ENCODE measurements around the gene ATG14.

Gene ATG14

DNA sequence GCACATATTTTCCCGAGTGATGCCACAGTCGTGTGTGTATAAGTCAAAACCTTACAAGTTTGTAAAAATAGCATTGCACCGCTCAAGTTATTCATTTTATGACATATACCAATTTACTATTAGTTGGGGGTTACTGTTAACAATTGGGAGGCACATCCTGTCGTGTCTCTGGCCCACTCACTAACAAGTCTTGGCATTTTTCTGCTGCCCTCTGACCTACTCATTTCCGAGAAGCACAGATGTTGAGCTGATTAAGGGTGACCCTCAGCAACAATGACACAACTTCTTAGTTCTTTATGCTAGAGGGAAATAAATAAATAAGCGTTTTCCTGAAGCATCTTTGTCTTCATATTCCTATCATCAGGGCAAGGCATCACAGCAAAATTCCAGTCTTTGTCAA lies 6.8 kb upstream of the ATG14 start:
- WGBS, 2 experiments, result 88 to 94% methylated on average over 5 to 6 of the region's 6 CpGs
- H3K4me3 ChIP-seq (ENCODE audit: insufficient read depth, low read depth, low read length), result no peak overlapping the region
- H3K27ac ChIP-seq (ENCODE audit: insufficient read depth, low read depth, low read length, poor library complexity, severe bottlenecking), result no peak overlapping the region

DNA sequence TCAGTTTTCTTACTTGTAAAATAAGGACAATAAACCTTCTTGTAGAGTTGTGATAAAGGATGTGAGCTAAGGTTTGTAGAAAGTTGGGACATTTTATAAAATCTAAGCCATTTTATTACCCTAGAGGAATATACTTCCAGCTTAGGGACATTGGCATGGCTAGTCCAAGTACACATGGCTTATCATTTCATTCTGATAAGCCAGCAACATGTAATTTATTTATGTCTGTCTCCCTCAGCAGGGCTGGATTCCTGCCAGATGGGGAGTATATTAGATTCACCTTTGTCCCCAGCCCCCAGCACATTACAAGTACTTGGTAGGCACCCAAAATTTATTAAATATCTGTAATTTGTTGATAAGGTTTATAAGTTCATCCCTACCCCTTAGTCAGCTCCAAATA lies 6.3 kb upstream of the ATG14 start:
- Histone ChIP-seq H3K9me3 (ENCODE audit: control insufficient read depth, low read length) (no peaks in the 10 kb centered on the region), H3K27ac (ENCODE audit: insufficient read depth, low read depth, low read length, poor library complexity, severe bottlenecking) (no peak overlapping the region), H3K4me1 (ENCODE audit: control insufficient read depth, insufficient read depth, low read length) (no peaks in the 10 kb centered on the region), H3K27me3 (ENCODE audit: control insufficient read depth, insufficient read depth, low read length, poor library complexity, severe bottlenecking) (peaks cover 7% of the 10 kb centered on the region), H3K4me3 (ENCODE audit: insufficient read depth, low read depth, low read length) (no peak overlapping the region), H3K36me3 (ENCODE audit: control insufficient read depth, insufficient read depth, low read length) (no peaks in the 10 kb centered on the region)

More for the DNA sequence above, 6.8 kb upstream of the ATG14 start:
- Histone ChIP-seq H3K9me3 (ENCODE audit: control insufficient read depth, low read length) (no peaks in the 10 kb centered on the region), H3K36me3 (ENCODE audit: control insufficient read depth, insufficient read depth, low read length) (no peaks in the 10 kb centered on the region), H3K4me1 (ENCODE audit: control insufficient read depth, insufficient read depth, low read length) (no peaks in the 10 kb centered on the region), H3K27me3 (ENCODE audit: control insufficient read depth, insufficient read depth, low read length, poor library complexity, severe bottlenecking) (peaks cover 7% of the 10 kb centered on the region)

- Histone ChIP-seq H3K27me3 (ENCODE audit: control insufficient read depth, insufficient read depth, low read length, poor library complexity, severe bottlenecking) (peaks cover 7% of the 10 kb centered on the region), H3K27ac (ENCODE audit: insufficient read depth, low read depth, low read length, poor library complexity, severe bottlenecking) (no peak overlapping the region), H3K4me1 (ENCODE audit: control insufficient read depth, insufficient read depth, low read length) (no peaks in the 10 kb centered on the region), H3K4me3 (ENCODE audit: insufficient read depth, low read depth, low read length) (no peak overlapping the region), H3K36me3 (ENCODE audit: control insufficient read depth, insufficient read depth, low read length) (no peaks in the 10 kb centered on the region), H3K9me3 (ENCODE audit: control insufficient read depth, low read length) (no peaks in the 10 kb centered on the region)
- WGBS, 2 experiments, result 38 to 42% methylated on average over 2 to 3 of the region's 5 CpGs
Observed at GRCh38 chr14:55416866-55417265, 5.2 kb upstream of the ATG14 start.

DNA sequence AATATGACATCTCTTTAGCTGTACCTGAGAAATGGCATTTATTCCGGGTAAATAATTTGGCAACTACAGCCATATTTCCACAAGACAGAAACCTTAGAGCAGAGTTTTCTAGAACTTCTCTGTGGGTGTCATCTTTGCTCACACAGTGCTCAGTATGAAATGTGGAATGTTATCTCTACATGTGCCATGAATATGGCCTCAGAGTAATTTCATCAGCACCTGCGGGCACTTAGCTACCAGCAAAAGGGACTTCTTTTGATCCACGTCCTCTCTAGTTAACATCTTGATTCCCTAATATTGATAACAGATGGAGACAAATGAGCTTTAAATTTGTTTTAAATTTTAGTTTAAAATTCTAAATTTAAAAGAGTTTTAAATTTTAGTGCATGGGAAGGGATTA lies 2.9 kb upstream of the ATG14 start:
- Histone ChIP-seq H3K27ac (ENCODE audit: insufficient read depth, low read depth, low read length, poor library complexity, severe bottlenecking) (no peak overlapping the region), H3K36me3 (ENCODE audit: control insufficient read depth, insufficient read depth, low read length) (no peaks in the 10 kb centered on the region), H3K4me1 (ENCODE audit: control insufficient read depth, insufficient read depth, low read length) (no peaks in the 10 kb centered on the region), H3K9me3 (ENCODE audit: control insufficient read depth, low read length) (no peaks in the 10 kb centered on the region), H3K27me3 (ENCODE audit: control insufficient read depth, insufficient read depth, low read length, poor library complexity, severe bottlenecking) (peaks cover 7% of the 10 kb centered on the region), H3K4me3 (ENCODE audit: insufficient read depth, low read depth, low read length) (no peak overlapping the region)
- 88 to 96% methylated on average over 2 to 3 of the region's 3 CpGs for WGBS, 2 experiments

- Histone ChIP-seq H3K27me3 (ENCODE audit: control insufficient read depth, insufficient read depth, low read length, poor library complexity, severe bottlenecking) (peaks cover 7% of the 10 kb centered on the region), H3K27ac (ENCODE audit: insufficient read depth, low read depth, low read length, poor library complexity, severe bottlenecking) (no peak overlapping the region), H3K4me1 (ENCODE audit: control insufficient read depth, insufficient read depth, low read length) (no peaks in the 10 kb centered on the region), H3K9me3 (ENCODE audit: control insufficient read depth, low read length) (no peaks in the 10 kb centered on the region), H3K36me3 (ENCODE audit: control insufficient read depth, insufficient read depth, low read length) (no peaks in the 10 kb centered on the region), H3K4me3 (ENCODE audit: insufficient read depth, low read depth, low read length) (no peak overlapping the region)
- WGBS, 2 experiments, result 92 to 95% methylated on average over 5 of the region's 5 CpGs
Observed at GRCh38 chr14:55412676-55413075, 1.0 kb upstream of the ATG14 start.

DNA sequence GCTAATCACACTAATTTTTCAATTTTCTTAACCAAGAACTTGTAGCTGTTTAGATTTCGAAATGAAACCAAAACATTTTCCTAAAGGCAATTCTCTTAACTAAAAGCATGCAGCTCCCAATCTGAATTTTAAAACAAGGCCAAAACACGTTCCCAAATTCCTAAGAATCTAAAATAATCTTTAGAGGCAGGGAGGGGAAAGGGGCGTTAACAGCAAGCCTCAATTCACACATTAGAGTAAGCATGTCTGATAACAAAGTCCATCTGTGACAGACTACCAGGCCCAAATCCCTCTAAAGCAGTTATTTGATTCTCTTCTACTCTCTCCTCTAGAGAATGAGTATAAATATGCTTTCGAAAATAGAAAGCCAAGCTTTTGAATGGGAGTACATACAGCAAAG lies 754 bp downstream of the ATG14 start:
- no peak overlapping the region for H3K27ac ChIP-seq (ENCODE audit: insufficient read depth, low read depth, low read length, poor library complexity, severe bottlenecking)
- H3K27me3 ChIP-seq (ENCODE audit: control insufficient read depth, insufficient read depth, low read length, poor library complexity, severe bottlenecking), result peaks cover 3% of the 10 kb centered on the region
- H3K36me3 ChIP-seq (ENCODE audit: control insufficient read depth, insufficient read depth, low read length), result no peaks in the 10 kb centered on the region
- H3K4me3 ChIP-seq (ENCODE audit: insufficient read depth, low read depth, low read length), result peak overlapping the region; percentile 84
- no peaks in the 10 kb centered on the region for H3K4me1 ChIP-seq (ENCODE audit: control insufficient read depth, insufficient read depth, low read length)
- no peaks in the 10 kb centered on the region for H3K9me3 ChIP-seq (ENCODE audit: control insufficient read depth, low read length)
- 33 to 45% methylated on average over 2 to 4 of the region's 4 CpGs for WGBS, 2 experiments

DNA sequence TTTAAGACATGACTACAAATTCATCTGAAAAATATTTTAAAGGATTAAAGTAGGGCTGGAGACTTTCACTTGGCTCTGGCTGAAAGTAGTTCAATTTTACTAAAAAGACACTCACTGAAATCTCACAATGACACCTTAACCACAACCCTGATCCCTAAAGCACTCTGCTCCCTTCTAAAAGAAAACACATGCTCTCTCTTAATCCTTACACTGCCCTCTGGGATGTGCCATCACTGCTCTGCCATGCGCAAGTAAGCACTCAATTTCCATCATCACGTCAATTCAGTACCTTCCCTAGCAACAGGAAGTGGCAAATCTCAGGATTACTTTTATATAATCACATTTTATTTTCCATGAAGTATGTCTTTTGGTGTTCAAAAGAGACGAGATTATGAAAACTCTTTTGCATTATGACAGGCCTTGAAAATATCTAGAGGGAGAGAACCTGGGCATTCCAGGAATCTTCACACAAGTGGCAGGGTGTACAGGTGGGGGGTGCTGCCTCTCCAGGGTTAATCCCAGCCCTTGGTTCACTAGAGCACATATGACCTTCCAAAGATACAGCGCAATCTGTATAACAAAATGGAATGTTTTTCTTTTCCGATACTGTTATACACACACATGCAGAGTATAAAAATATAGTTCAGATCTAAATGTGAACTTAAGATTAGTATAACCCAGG lies 7.3 kb downstream of the ATG14 start:
- Histone ChIP-seq H3K4me1 (ENCODE audit: control insufficient read depth, insufficient read depth, low read length) (no peaks in the 10 kb centered on the region), H3K36me3 (ENCODE audit: control insufficient read depth, insufficient read depth, low read length) (no peaks in the 10 kb centered on the region), H3K4me3 (ENCODE audit: insufficient read depth, low read depth, low read length) (no peak overlapping the region), H3K27ac (ENCODE audit: insufficient read depth, low read depth, low read length, poor library complexity, severe bottlenecking) (no peak overlapping the region), H3K27me3 (ENCODE audit: control insufficient read depth, insufficient read depth, low read length, poor library complexity, severe bottlenecking) (no peaks in the 10 kb centered on the region), H3K9me3 (ENCODE audit: control insufficient read depth, low read length) (no peaks in the 10 kb centered on the region)
- 91 to 99% methylated on average over 3 to 4 of the region's 5 CpGs for WGBS, 2 experiments

DNA sequence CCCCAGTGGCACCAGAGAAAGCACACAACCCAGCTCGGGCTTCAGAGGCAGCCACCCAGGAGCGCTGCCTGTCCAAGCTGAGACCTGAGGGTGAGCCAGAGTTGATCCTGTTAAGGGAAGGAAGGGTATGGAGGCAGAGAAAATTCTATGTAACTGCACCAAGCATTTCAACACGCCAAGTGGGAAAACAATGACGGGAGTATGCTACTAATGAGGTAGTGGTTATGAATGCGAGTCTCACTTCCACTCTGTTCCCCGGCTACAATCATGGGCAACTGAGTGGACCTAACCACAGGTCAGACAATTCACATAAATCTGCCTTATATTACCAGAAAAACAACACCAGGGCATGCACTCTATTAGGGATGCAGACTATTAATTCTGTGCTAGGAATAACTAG lies 9.9 kb downstream of the ATG14 start:
- no peak overlapping the region for H3K27ac ChIP-seq (ENCODE audit: insufficient read depth, low read depth, low read length, poor library complexity, severe bottlenecking)

DNA sequence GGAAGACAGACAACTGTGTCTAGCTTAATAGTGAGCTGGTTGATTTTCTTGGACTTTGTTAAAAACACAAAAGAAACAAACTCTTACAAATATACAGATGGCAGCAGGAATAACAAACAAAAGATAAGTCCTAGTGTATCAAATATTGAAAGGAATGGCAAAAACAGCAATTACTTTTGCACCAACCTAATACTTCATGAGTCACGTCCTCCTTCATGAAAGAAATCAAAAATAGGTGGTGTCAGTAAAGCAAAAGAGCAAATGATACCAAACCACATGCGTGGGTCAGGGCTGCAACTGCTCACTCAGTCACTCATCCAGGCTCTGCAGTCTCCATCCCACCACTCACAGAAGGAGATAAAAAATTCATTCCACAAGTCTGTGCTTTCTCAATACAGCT lies 11.8 kb downstream of the ATG14 start:
- H3K36me3 ChIP-seq (ENCODE audit: control insufficient read depth, insufficient read depth, low read length), result no peaks in the 10 kb centered on the region
- no peak overlapping the region for H3K4me3 ChIP-seq (ENCODE audit: insufficient read depth, low read depth, low read length)
- no peaks in the 10 kb centered on the region for H3K9me3 ChIP-seq (ENCODE audit: control insufficient read depth, low read length)
- H3K4me1 ChIP-seq (ENCODE audit: control insufficient read depth, insufficient read depth, low read length), result no peaks in the 10 kb centered on the region
- H3K27ac ChIP-seq (ENCODE audit: insufficient read depth, low read depth, low read length, poor library complexity, severe bottlenecking), result no peak overlapping the region
- no peaks in the 10 kb centered on the region for H3K27me3 ChIP-seq (ENCODE audit: control insufficient read depth, insufficient read depth, low read length, poor library complexity, severe bottlenecking)
- 93% methylated on average over 2 of the region's 2 CpGs for WGBS, 2 experiments

More for the DNA sequence above, 9.9 kb downstream of the ATG14 start:
- Histone ChIP-seq H3K27me3 (ENCODE audit: control insufficient read depth, insufficient read depth, low read length, poor library complexity, severe bottlenecking) (no peaks in the 10 kb centered on the region), H3K4me3 (ENCODE audit: insufficient read depth, low read depth, low read length) (no peak overlapping the region), H3K4me1 (ENCODE audit: control insufficient read depth, insufficient read depth, low read length) (no peaks in the 10 kb centered on the region), H3K36me3 (ENCODE audit: control insufficient read depth, insufficient read depth, low read length) (no peaks in the 10 kb centered on the region), H3K9me3 (ENCODE audit: control insufficient read depth, low read length) (no peaks in the 10 kb centered on the region)
- 97% methylated on average over 6 of the region's 6 CpGs for WGBS, 2 experiments

DNA sequence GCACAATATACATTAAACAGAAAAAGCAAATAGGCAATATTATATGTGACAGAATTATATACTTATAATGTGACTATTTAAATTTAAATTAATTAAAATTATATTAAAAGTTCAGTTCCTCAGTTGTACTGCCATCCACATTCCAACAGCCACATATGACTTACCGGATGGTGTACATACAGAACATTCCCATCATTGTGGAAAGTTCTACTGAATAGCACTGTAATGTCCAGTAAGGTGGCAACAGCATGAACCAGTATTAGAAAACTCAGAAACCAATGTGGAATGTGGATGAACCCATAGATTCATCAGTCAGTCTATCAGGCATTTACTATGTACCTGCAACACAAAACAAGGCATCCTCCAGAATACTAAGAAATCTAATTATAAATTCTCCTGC lies 12.4 kb downstream of the ATG14 start:
- H3K4me1 ChIP-seq (ENCODE audit: control insufficient read depth, insufficient read depth, low read length), result no peaks in the 10 kb centered on the region
- H3K27ac ChIP-seq (ENCODE audit: insufficient read depth, low read depth, low read length, poor library complexity, severe bottlenecking), result no peak overlapping the region
- no peaks in the 10 kb centered on the region for H3K36me3 ChIP-seq (ENCODE audit: control insufficient read depth, insufficient read depth, low read length)
- H3K27me3 ChIP-seq (ENCODE audit: control insufficient read depth, insufficient read depth, low read length, poor library complexity, severe bottlenecking), result no peaks in the 10 kb centered on the region
- no peak overlapping the region for H3K4me3 ChIP-seq (ENCODE audit: insufficient read depth, low read depth, low read length)
- no peaks in the 10 kb centered on the region for H3K9me3 ChIP-seq (ENCODE audit: control insufficient read depth, low read length)
- 100% methylated on average over 1 of the region's 1 CpG for WGBS, 2 experiments

DNA sequence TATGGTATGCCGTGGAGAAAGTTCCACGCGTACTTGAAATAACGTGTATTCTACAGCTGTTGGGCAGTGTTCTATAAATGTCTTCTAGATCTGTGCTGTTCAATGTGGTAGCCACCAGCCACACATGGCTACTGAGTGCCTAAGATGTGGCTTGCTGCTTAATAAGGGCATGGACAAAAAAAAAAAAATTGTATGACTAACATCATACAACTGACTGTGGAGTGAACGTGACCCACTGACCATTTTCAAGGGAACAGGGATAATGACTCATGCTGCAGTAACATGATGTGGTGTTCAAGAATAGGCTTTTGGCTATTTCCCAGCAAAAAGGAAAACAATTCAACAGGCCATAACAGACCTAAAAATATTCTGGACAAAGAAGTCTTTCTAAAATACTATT lies 13.0 kb downstream of the ATG14 start:
- Histone ChIP-seq H3K9me3 (ENCODE audit: control insufficient read depth, low read length) (no peaks in the 10 kb centered on the region), H3K4me1 (ENCODE audit: control insufficient read depth, insufficient read depth, low read length) (no peaks in the 10 kb centered on the region), H3K27me3 (ENCODE audit: control insufficient read depth, insufficient read depth, low read length, poor library complexity, severe bottlenecking) (no peaks in the 10 kb centered on the region), H3K36me3 (ENCODE audit: control insufficient read depth, insufficient read depth, low read length) (no peaks in the 10 kb centered on the region), H3K27ac (ENCODE audit: insufficient read depth, low read depth, low read length, poor library complexity, severe bottlenecking) (no peak overlapping the region), H3K4me3 (ENCODE audit: insufficient read depth, low read depth, low read length) (no peak overlapping the region)
- 95 to 99% methylated on average over 5 of the region's 5 CpGs for WGBS, 2 experiments
